ENCODE data around the gene SPATA24. TPM values are rescaled to one million over a fixed set of nuclear protein-coding genes. Genes with fewer than 3 reads are reported as not detected.

The SPATA24 gene
- total RNA-seq, 1 donor from 2014 or later, result 6.2 TPM

- H3K36me3 Mint-ChIP-seq (ENCODE audit: unreplicated experiment), result no peaks in the 10 kb centered on the region
- peaks cover 14% of the 10 kb centered on the region for H3K27me3 Mint-ChIP-seq (ENCODE audit: unreplicated experiment)
- no peak overlapping the region for H3K4me3 Mint-ChIP-seq (ENCODE audit: unreplicated experiment)
- H3K4me1 Mint-ChIP-seq (ENCODE audit: low read depth, unreplicated experiment), result no peaks in the 10 kb centered on the region
- DNase-seq, result no peak
- no peak for TF ChIP-seq CTCF (IDR thresholded peaks at IDR 0.05; ENCODE audit: partially characterized antibody, unreplicated experiment)
- no peak overlapping the region for H3K27ac Mint-ChIP-seq (ENCODE audit: unreplicated experiment)
- H3K9me3 Mint-ChIP-seq (ENCODE audit: unreplicated experiment), result peaks cover 1% of the 10 kb centered on the region
These were observed 21.8 kb downstream of the SPATA24 start for GRCh38 chr5:139381837-139382761.

- no peaks in the 10 kb centered on the region for H3K36me3 Mint-ChIP-seq (ENCODE audit: unreplicated experiment)
- no peak overlapping the region for H3K27ac Mint-ChIP-seq (ENCODE audit: unreplicated experiment)
- no peaks in the 10 kb centered on the region for H3K4me1 Mint-ChIP-seq (ENCODE audit: low read depth, unreplicated experiment)
- peaks cover 12% of the 10 kb centered on the region for H3K27me3 Mint-ChIP-seq (ENCODE audit: unreplicated experiment)
- no peak for TF ChIP-seq CTCF (IDR thresholded peaks at IDR 0.05; ENCODE audit: partially characterized antibody, unreplicated experiment)
- peaks cover 2% of the 10 kb centered on the region for H3K9me3 Mint-ChIP-seq (ENCODE audit: unreplicated experiment)
- DNase-seq, result no peak
- H3K4me3 Mint-ChIP-seq (ENCODE audit: unreplicated experiment), result peak overlapping the region; percentile 37
These were observed 24.1 kb downstream of the SPATA24 start for GRCh38 chr5:139379626-139380449.

GRCh38 chr5:139378941-139379361, 24.9 kb downstream of the SPATA24 start:
- Mint-ChIP-seq H3K27me3 (ENCODE audit: unreplicated experiment) (peaks cover 9% of the 10 kb centered on the region), H3K36me3 (ENCODE audit: unreplicated experiment) (no peaks in the 10 kb centered on the region), H3K4me3 (ENCODE audit: unreplicated experiment) (no peak overlapping the region), H3K4me1 (ENCODE audit: low read depth, unreplicated experiment) (no peaks in the 10 kb centered on the region), H3K9me3 (ENCODE audit: unreplicated experiment) (peaks cover 2% of the 10 kb centered on the region), H3K27ac (ENCODE audit: unreplicated experiment) (no peak overlapping the region)
- TF ChIP-seq CTCF (IDR thresholded peaks at IDR 0.05; ENCODE audit: partially characterized antibody, unreplicated experiment), result no peak
- no peak for DNase-seq

DNA sequence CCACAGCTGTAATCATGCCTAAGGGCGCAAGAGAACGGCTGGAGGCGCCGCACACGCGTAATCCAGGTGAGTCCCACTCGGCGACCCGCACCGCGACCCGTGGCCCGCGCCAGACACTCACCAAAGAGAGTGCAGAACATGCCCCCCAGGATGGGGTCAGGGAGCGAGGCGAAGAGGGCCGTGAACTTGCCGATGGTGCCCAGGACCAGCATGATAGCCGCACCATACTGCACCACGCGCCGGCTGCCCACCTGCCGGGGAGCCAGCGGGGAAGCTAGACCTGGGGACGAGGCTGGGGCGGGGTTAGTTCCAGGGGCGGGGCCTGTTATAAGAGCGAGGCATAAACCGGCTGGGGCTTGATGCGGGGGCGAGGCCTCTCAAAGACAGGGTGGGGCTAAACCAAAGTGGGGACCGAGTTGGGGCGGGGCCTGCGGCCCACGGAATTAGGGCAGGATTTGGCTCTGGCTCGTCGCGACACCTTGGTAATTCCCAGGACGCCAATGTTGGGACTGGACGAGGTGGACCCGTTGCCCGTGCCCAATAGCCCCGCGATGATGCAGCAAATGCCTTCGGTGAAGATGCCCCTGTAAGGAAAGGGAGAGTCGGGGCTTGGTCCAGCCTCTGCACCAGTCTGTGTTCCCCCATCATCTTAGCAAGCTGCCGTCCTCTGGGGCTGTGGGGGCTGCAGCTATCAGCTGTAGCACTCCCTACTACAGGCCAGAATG, 25.6 kb downstream of the SPATA24 start:
- H3K4me3 Mint-ChIP-seq (ENCODE audit: unreplicated experiment), result no peak overlapping the region
- no peaks in the 10 kb centered on the region for H3K4me1 Mint-ChIP-seq (ENCODE audit: low read depth, unreplicated experiment)
- no peak overlapping the region for H3K27ac Mint-ChIP-seq (ENCODE audit: unreplicated experiment)
- no peaks in the 10 kb centered on the region for H3K36me3 Mint-ChIP-seq (ENCODE audit: unreplicated experiment)
- H3K9me3 Mint-ChIP-seq (ENCODE audit: unreplicated experiment), result peaks cover 4% of the 10 kb centered on the region
- no peak for DNase-seq
- H3K27me3 Mint-ChIP-seq (ENCODE audit: unreplicated experiment), result peaks cover 4% of the 10 kb centered on the region
- TF ChIP-seq CTCF (IDR thresholded peaks at IDR 0.05; ENCODE audit: partially characterized antibody, unreplicated experiment), result no peak
